Ectodermal cell (in vitro differentiated cells): ENCODE data around the gene WBP1.
A peak's percentile ranks its signal among the peaks of the same experiment; 100 is the strongest.
"Not testable (repeated sequence)": the region's sequence is repeated elsewhere in the genome, so short reads cannot be mapped to it uniquely, and the experiment has no call there.

Experiments
- H3K27ac ChIP-seq: 2 replicates; pipeline ENCODE4 v1.7.0; 2013; ENCODE audit warnings: mild to moderate bottlenecking, low read depth, low read length; ENCODE audit not compliant: insufficient read depth, poor library complexity, severe bottlenecking
- H3K27me3 ChIP-seq: 2 replicates; pipeline ENCODE4 v1.7.0; 2013; ENCODE audit warnings: mild to moderate bottlenecking, low read length; ENCODE audit not compliant: insufficient read depth, control insufficient read depth, poor library complexity, severe bottlenecking
- H3K36me3 ChIP-seq: one replicate; pipeline ENCODE4 v1.7.0; 2013; ENCODE audit warnings: low read length; ENCODE audit not compliant: control insufficient read depth, insufficient read depth
- H3K4me1 ChIP-seq: one replicate; pipeline ENCODE4 v1.7.0; 2013; ENCODE audit warnings: low read length; ENCODE audit not compliant: control insufficient read depth, insufficient read depth
- H3K4me3 ChIP-seq: 2 replicates; pipeline ENCODE4 v1.7.0; 2013; ENCODE audit warnings: low read depth, low read length, control low read depth; ENCODE audit not compliant: insufficient read depth
- H3K9me3 ChIP-seq: 2 replicates; pipeline ENCODE4 v1.7.0; 2013; ENCODE audit warnings: mild to moderate bottlenecking, low read length, moderate library complexity; ENCODE audit not compliant: control insufficient read depth
- WGBS, 2 experiments: methylation state at CpG; one replicate each; pipeline ENCODE4 v1.1.7; 2013; ENCODE audit warnings: missing lambda C conversion rate in 2 of 2; 5-methylcytosine and 5-hydroxymethylcytosine counted together

WBP1 gene

GRCh38 chr2:74419345-74419744, 38.9 kb upstream of the WBP1 start:
- no peaks in the 10 kb centered on the region for H3K36me3 ChIP-seq
- H3K27me3 ChIP-seq, result peaks cover 5% of the 10 kb centered on the region
- H3K4me3 ChIP-seq, result no peak overlapping the region
- no peaks in the 10 kb centered on the region for H3K9me3 ChIP-seq
- H3K27ac ChIP-seq, result no peak overlapping the region
- H3K4me1 ChIP-seq, result peaks cover 5% of the 10 kb centered on the region
- no CpG with 5 or more reads among the region's 1 CpG for WGBS, 2 experiments

- H3K27ac ChIP-seq, result no peak overlapping the region
- no peak overlapping the region for H3K4me3 ChIP-seq
- H3K4me1 ChIP-seq, result peaks cover 5% of the 10 kb centered on the region
- H3K9me3 ChIP-seq, result no peaks in the 10 kb centered on the region
- peaks cover 5% of the 10 kb centered on the region for H3K27me3 ChIP-seq
- peaks cover 1% of the 10 kb centered on the region for H3K36me3 ChIP-seq
- WGBS, 2 experiments, result 95 to 100% methylated on average over 2 of the region's 2 CpGs
Measured at GRCh38 chr2:74420006-74420405, 38.2 kb upstream of the WBP1 start.

- H3K27me3 ChIP-seq, H3K27ac ChIP-seq, H3K36me3 ChIP-seq, H3K4me1 ChIP-seq, H3K9me3 ChIP-seq: not testable (repeated sequence)
- peak overlapping the region; percentile 74 for H3K4me3 ChIP-seq
- WGBS, 2 experiments, result 86 to 88% methylated on average over 19 of the region's 19 CpGs
Measured at GRCh38 chr2:74420443-74421103, 37.7 kb upstream of the WBP1 start.

GRCh38 chr2:74421221-74421870, 36.9 kb upstream of the WBP1 start, which contains the start of the genes C2orf81 and WDR54:
Gene C2orf81 (minus strand): TSS chr2:74421619. CDS start chr2:74421560, 59 bp downstream.
Gene WDR54 (plus strand): TSS chr2:74421730. CDS start chr2:74422154, 424 bp downstream.
- peaks cover 5% of the 10 kb centered on the region for H3K27me3 ChIP-seq
- peak within 1 kb of the TSS; percentile 72 for H3K27ac ChIP-seq
- peaks cover 5% of the 10 kb centered on the region for H3K4me1 ChIP-seq
- H3K4me3 ChIP-seq, result peak within 1 kb of the TSS; percentile 74
- H3K9me3 ChIP-seq, result no peaks in the 10 kb centered on the region
- peaks cover 10% of the 10 kb centered on the region for H3K36me3 ChIP-seq
- 2% methylated on average over 57 of the region's 57 CpGs for WGBS, 2 experiments

- H3K4me3 ChIP-seq, result no peak overlapping the region
- peaks cover 5% of the 10 kb centered on the region for H3K4me1 ChIP-seq
- 88 to 92% methylated on average over 9 of the region's 9 CpGs for WGBS, 2 experiments
- no peak overlapping the region for H3K27ac ChIP-seq
- H3K36me3 ChIP-seq, result peaks cover 20% of the 10 kb centered on the region
- H3K27me3 ChIP-seq, result peaks cover 5% of the 10 kb centered on the region
- no peaks in the 10 kb centered on the region for H3K9me3 ChIP-seq
Measured at GRCh38 chr2:74423231-74424095, 34.8 kb upstream of the WBP1 start.

- Histone ChIP-seq H3K27ac (no peak overlapping the region), H3K36me3 (peaks cover 24% of the 10 kb centered on the region), H3K27me3 (peaks cover 5% of the 10 kb centered on the region), H3K9me3 (no peaks in the 10 kb centered on the region), H3K4me3 (no peak overlapping the region), H3K4me1 (peaks cover 5% of the 10 kb centered on the region)
- 92 to 93% methylated on average over 5 of the region's 5 CpGs for WGBS, 2 experiments
Measured at GRCh38 chr2:74424139-74424992, 33.9 kb upstream of the WBP1 start.

GRCh38 chr2:74424995-74425406, 33.2 kb upstream of the WBP1 start:
- Histone ChIP-seq H3K27ac (no peak overlapping the region), H3K4me1 (peaks cover 5% of the 10 kb centered on the region), H3K27me3 (peaks cover 5% of the 10 kb centered on the region), H3K4me3 (no peak overlapping the region), H3K36me3 (peaks cover 24% of the 10 kb centered on the region), H3K9me3 (no peaks in the 10 kb centered on the region)
- WGBS, 2 experiments, result 91 to 93% methylated on average over 5 of the region's 5 CpGs

GRCh38 chr2:74425523-74425922, 32.7 kb upstream of the WBP1 start:
- peaks cover 5% of the 10 kb centered on the region for H3K4me1 ChIP-seq
- peaks cover 1% of the 10 kb centered on the region for H3K27me3 ChIP-seq
- peaks cover 24% of the 10 kb centered on the region for H3K36me3 ChIP-seq
- H3K4me3 ChIP-seq, result no peak overlapping the region
- H3K27ac ChIP-seq, result no peak overlapping the region
- 94 to 95% methylated on average over 7 of the region's 7 CpGs for WGBS, 2 experiments
- H3K9me3 ChIP-seq, result no peaks in the 10 kb centered on the region

- 89% methylated on average over 14 of the region's 14 CpGs for WGBS, 2 experiments
- Histone ChIP-seq H3K36me3 (peaks cover 24% of the 10 kb centered on the region), H3K4me3 (no peak overlapping the region), H3K27me3 (no peaks in the 10 kb centered on the region), H3K27ac (no peak overlapping the region), H3K4me1 (peaks cover 3% of the 10 kb centered on the region), H3K9me3 (no peaks in the 10 kb centered on the region)
Measured at GRCh38 chr2:74426181-74426758, 32.0 kb upstream of the WBP1 start.
